GM10266 (cell line): ENCODE data around the gene ECE1.

Experiments used
- DNase-seq: peaks from one replicate; pipeline ENCODE4 v3.0.0; 2012; ENCODE audit errors: extremely low spot score
- CTCF ChIP-seq: IDR thresholded peaks from 2 replicates; pipeline ENCODE4 v1.5.1; 2012; ENCODE audit warnings: mild to moderate bottlenecking, low read depth; ENCODE audit not compliant: control insufficient read depth, insufficient read depth; ENCODE audit errors: missing control alignments

ECE1 gene

GRCh38 chr1:21330544-21330943 is 40.3 kb upstream of the ECE1 start:
- no peak for TF ChIP-seq CTCF
- no peak for DNase-seq

- no peak for DNase-seq
- TF ChIP-seq CTCF = no peak
Observed at GRCh38 chr1:21329209-21329844, 39.1 kb upstream of the ECE1 start.

GRCh38 chr1:21327566-21328323 is 37.5 kb upstream of the ECE1 start:
- TF ChIP-seq CTCF = no peak
- DNase-seq = no peak

GRCh38 chr1:21326861-21327344 is 36.6 kb upstream of the ECE1 start:
- TF ChIP-seq CTCF = no peak
- no peak for DNase-seq

- no peak for TF ChIP-seq CTCF
- DNase-seq = no peak
Observed at GRCh38 chr1:21325731-21326387, 35.6 kb upstream of the ECE1 start.

GRCh38 chr1:21325231-21325718 is 35.0 kb upstream of the ECE1 start:
- DNase-seq = no peak
- TF ChIP-seq CTCF = no peak
